HCEC 1CT (cell line): ENCODE data around the gene ADGRV1.
A peak's percentile ranks its signal among the peaks of the same experiment; 100 is the strongest.

Source experiments
- DNase-seq: peaks from one replicate; pipeline ENCODE4 v3.0.0-alpha.2; 2017

The ADGRV1 gene

GRCh38 chr5:91145333-91145620 lies 586.7 kb downstream of the ADGRV1 start:
- DNase-seq = no peak

GRCh38 chr5:91146230-91146629 lies 587.6 kb downstream of the ADGRV1 start:
- no peak for DNase-seq

GRCh38 chr5:91146905-91147600 lies 588.5 kb downstream of the ADGRV1 start:
- DNase-seq = no peak

GRCh38 chr5:91150234-91150633 lies 591.6 kb downstream of the ADGRV1 start:
- DNase-seq = no peak

- DNase-seq = no peak
Observed at GRCh38 chr5:91150636-91151035, 592.0 kb downstream of the ADGRV1 start.

- DNase-seq = peak; percentile 88
Observed at GRCh38 chr5:91151947-91152346, 593.4 kb downstream of the ADGRV1 start.

- no peak for DNase-seq
Observed at GRCh38 chr5:91154338-91154737, 595.7 kb downstream of the ADGRV1 start.

GRCh38 chr5:91155274-91155673 lies 596.7 kb downstream of the ADGRV1 start:
- no peak for DNase-seq

- DNase-seq = no peak
Observed at GRCh38 chr5:91156242-91156641, 597.6 kb downstream of the ADGRV1 start.

GRCh38 chr5:91158011-91158410 lies 599.4 kb downstream of the ADGRV1 start:
- no peak for DNase-seq

- no peak for DNase-seq
Observed at GRCh38 chr5:91159647-91160046, 601.0 kb downstream of the ADGRV1 start.

- DNase-seq = no peak
Observed at GRCh38 chr5:91160714-91161285, 602.2 kb downstream of the ADGRV1 start.

- DNase-seq = peak; percentile 92
Observed at GRCh38 chr5:91162534-91163381, 604.2 kb downstream of the ADGRV1 start.

GRCh38 chr5:91164424-91164823 lies 605.8 kb downstream of the ADGRV1 start:
- no peak for DNase-seq

- peak; percentile 74 for DNase-seq
Observed at GRCh38 chr5:91166059-91166807, 607.6 kb downstream of the ADGRV1 start.

GRCh38 chr5:91168859-91169258 lies 610.3 kb downstream of the ADGRV1 start:
- DNase-seq = no peak

GRCh38 chr5:91170266-91170665 lies 611.7 kb downstream of the ADGRV1 start:
- DNase-seq = peak; percentile 90

GRCh38 chr5:91171322-91171721 lies 612.7 kb downstream of the ADGRV1 start:
- no peak for DNase-seq

- no peak for DNase-seq
Observed at GRCh38 chr5:91174396-91174795, 615.8 kb downstream of the ADGRV1 start.

- no peak for DNase-seq
Observed at GRCh38 chr5:91175708-91176107, 617.1 kb downstream of the ADGRV1 start.

- no peak for DNase-seq
Observed at GRCh38 chr5:91176288-91177016, 617.9 kb downstream of the ADGRV1 start.

- DNase-seq = no peak
Observed at GRCh38 chr5:91177085-91177484, 618.5 kb downstream of the ADGRV1 start.

GRCh38 chr5:91177639-91178038 lies 619.0 kb downstream of the ADGRV1 start:
- peak; percentile 13 for DNase-seq
